Right lobe of liver (tissue), 6 donors: ENCODE data around the gene SMIM22. TPM values are rescaled to one million over a fixed set of nuclear protein-coding genes. Genes with fewer than 3 reads are reported as not detected.
A peak's percentile ranks its signal among the peaks of the same experiment; 100 is the strongest.

Experiments used
- ATAC-seq, 4 donors: fragments of 200-7000 bp; cut with Tn5 transposase; one replicate each; pipeline ENCODE4 v1.9.1; 2020; ENCODE audit warnings: mild to moderate bottlenecking in 4 of 4, moderate library complexity in 4 of 4
- DNase-seq, 3 donors: peaks; one replicate each; pipeline ENCODE4 v3.0.0-alpha.2; 2020
- H3K27ac ChIP-seq, 3 donors: fragments of 200-600 bp; one replicate each; pipeline ENCODE4 v1.8.0; 2022
- H3K27me3 ChIP-seq, 2 donors: fragments of 200-600 bp; one replicate each; pipeline ENCODE4 v1.8.0; 2022
- H3K36me3 ChIP-seq, 4 donors: fragments of 200-600 bp; sonication (generic) in 1 of 4; one replicate each; pipeline versions ENCODE4 v1.5.1 to v1.8.0; 2017 to 2022; ENCODE audit warnings: control low read depth in 1 of 4
- H3K4me1 ChIP-seq, 4 donors: fragments of 200-600 bp; sonication (generic) in 1 of 4; one replicate each; pipeline versions ENCODE4 v1.5.1 to v1.8.0; 2017 to 2022; ENCODE audit warnings: control low read depth in 1 of 4
- H3K4me3 ChIP-seq, 3 donors: fragments of 200-600 bp; one replicate each; pipeline ENCODE4 v1.8.0; 2022
- H3K9me3 ChIP-seq, 4 donors: fragments of 200-600 bp; sonication (generic) in 1 of 4; one replicate each; pipeline versions ENCODE4 v1.5.1 to v1.8.0; 2017 to 2022; ENCODE audit warnings: control low read depth in 1 of 4
- CTCF ChIP-seq, 4 donors: fragments of 200-600 bp in 3 of 4; fragments of 450-650 bp in 1 of 4; IDR thresholded peaks; one replicate each; pipeline versions ENCODE4 v1.5.1 to v1.8.0; 2016 to 2022; ENCODE audit warnings: antibody characterized with exemption in 4 of 4, mild to moderate bottlenecking in 2 of 4
- POLR2A ChIP-seq: fragments of 450-650 bp; IDR thresholded peaks from one replicate; pipeline ENCODE4 v1.6.1; 2017; ENCODE audit warnings: antibody characterized with exemption, mild to moderate bottlenecking
- WGBS: methylation state at CpG from one replicate; pipeline ENCODE4 v1.1.6; 2018; ENCODE audit warnings: low coverage, low lambda C conversion rate; ENCODE audit not compliant: insufficient coverage; ENCODE audit errors: missing lambda C conversion rate; 5-methylcytosine and 5-hydroxymethylcytosine counted together
- intact Hi-C, 2 donors: fragments of 100-400 bp; cut with DNase I; formaldehyde crosslinking; loops; one replicate each; pipeline versions ENCODE4 v1.11.2 to v1.14.1; 2022
- total RNA-seq, 6 experiments: library from RNA; depleted of rRNA in 2 of 6; stranded (reverse); fragments of >200 nt in 2 of 6; fragmentation: NEBNext Ultra II Directional in 3 of 6; extraction: Animal tissue kit (Norgen Biotek cat#: 25700) in 3 of 6; gene quantifications; one replicate each; pipeline versions ENCODE4 v1.1.0 to v1.2.4, GENCODE V29; 2016 to 2023
- donor health status: DM: no; HTN: yes; CAD: no.
- donor health status: DM: no; HTN: no; CAD: no.
- donor health status: DM: no; HTN: no; CAD: no.
- donor health status: DM: no; HTN: yes; CAD: no.
- donor health status: DM: no; HTN: yes; CAD: no.

The SMIM22 gene
- total RNA-seq, 6 experiments from 2014 or later, result 0.44 to 0.95 TPM; not detected in 4

GRCh38 chr16:4799171-4799855 lies 4.1 kb downstream of the SMIM22 start:
- TF ChIP-seq CTCF (IDR thresholded peaks at IDR 0.05) (no peak), POLR2A (no peak)
- no peaks in the 10 kb centered on the region for H3K27me3 ChIP-seq

GRCh38 chr16:4800290-4801041 lies 5.3 kb downstream of the SMIM22 start:
- Histone ChIP-seq H3K27me3 (no peaks in the 10 kb centered on the region), H3K4me3 (no peak overlapping the region), H3K9me3 (no peaks in the 10 kb centered on the region), H3K4me1 (peaks cover 0 to 12% (median under 1%) of the 10 kb centered on the region in 4 donors), H3K27ac (no peak overlapping the region), H3K36me3 (peaks cover 0 to 10% (median 0%) of the 10 kb centered on the region in 4 donors)
- TF ChIP-seq CTCF (IDR thresholded peaks at IDR 0.05), result no peak
- no peak for TF ChIP-seq POLR2A
- DNase-seq (peak; percentile 52 to 71 (median 63)), ATAC-seq (no peak)
- intact Hi-C loops, result no loop called here
- 61% methylated on average over 9 of the region's 17 CpGs for WGBS

More at GRCh38 chr16:4799171-4799855, 4.1 kb downstream of the SMIM22 start:
- no peak overlapping the region for H3K4me3 ChIP-seq
- ATAC-seq, result no peak
- intact Hi-C loops, result no loop called here
- H3K9me3 ChIP-seq, result no peaks in the 10 kb centered on the region
- DNase-seq, result no peak
- WGBS, result no CpG with 5 or more reads among the region's 19 CpGs
- H3K4me1 ChIP-seq, result peaks cover 0 to 12% (median under 1%) of the 10 kb centered on the region in 4 donors
- H3K27ac ChIP-seq, result no peak overlapping the region
- H3K36me3 ChIP-seq, result peaks cover 0 to 6% (median 0%) of the 10 kb centered on the region in 4 donors

GRCh38 chr16:4801051-4801961 lies 6.1 kb downstream of the SMIM22 start:
- ATAC-seq, result no peak
- H3K27ac ChIP-seq, result peak overlapping the region; percentile 20 to 81 (median 73)
- H3K4me1 ChIP-seq, result peaks cover 0 to 12% (median under 1%) of the 10 kb centered on the region in 4 donors
- 3% methylated on average over 6 of the region's 29 CpGs for WGBS
- no peaks in the 10 kb centered on the region for H3K27me3 ChIP-seq
- H3K4me3 ChIP-seq, result peak overlapping the region; percentile 96 to 99 (median 98)
- intact Hi-C loops, result no loop called here
- H3K9me3 ChIP-seq, result no peaks in the 10 kb centered on the region
- no peak for TF ChIP-seq CTCF (IDR thresholded peaks at IDR 0.05)
- TF ChIP-seq POLR2A, result no peak
- DNase-seq, result no peak
- H3K36me3 ChIP-seq, result peaks cover 0 to 15% (median 0%) of the 10 kb centered on the region in 4 donors

GRCh38 chr16:4801962-4802658 lies 6.9 kb downstream of the SMIM22 start, which contains the start of gene ROGDI:
Gene ROGDI, minus strand, starts transcription at chr16:4802633. Its CDS starts 62 bp downstream, at chr16:4802571.
- peak; percentile 89 to 95 (median 95) for DNase-seq
- peak within 1 kb of the TSS; percentile 96 to 99 (median 98) for H3K4me3 ChIP-seq
- intact Hi-C loops, result no loop called here
- peaks cover 0 to 20% (median 0%) of the 10 kb centered on the region in 4 donors for H3K36me3 ChIP-seq
- no peaks in the 10 kb centered on the region for H3K27me3 ChIP-seq
- TF ChIP-seq CTCF (IDR thresholded peaks at IDR 0.05), result no peak
- peak; percentile 37 for TF ChIP-seq POLR2A
- 0% methylated on average over 1 of the region's 70 CpGs for WGBS
- peaks cover 0 to 12% (median under 1%) of the 10 kb centered on the region in 4 donors for H3K4me1 ChIP-seq
- no peaks in the 10 kb centered on the region for H3K9me3 ChIP-seq
- peak within 1 kb of the TSS; percentile 20 to 81 (median 73) for H3K27ac ChIP-seq
- ATAC-seq, result peak; percentile 73 to 80 (median 78)
